ENCODE data around the gene HOXA11. TPM values are rescaled to one million over a fixed set of nuclear protein-coding genes. Genes with fewer than 3 reads are reported as not detected.

Gene HOXA11
- total RNA-seq, 2 donors from 2014 or later, result not detected

- intact Hi-C loops (cut with DNase I), result loop anchor here (2.0 to 10.0 kb wide), 5 partner anchors 577 to 899 kb away; no protein-coding TSS in a partner anchor
- ATAC-seq (no peak), DNase-seq (no peak)
Observed at GRCh38 chr7:27197137-27198042, 12.4 kb upstream of the HOXA11 start.

- ATAC-seq (peak in 1 of 2 donors; percentile 16), DNase-seq (peak; percentile 84)
- intact Hi-C loops (cut with DNase I), result loop anchor here (2.0 to 10.0 kb wide), 5 partner anchors 578 to 900 kb away; no protein-coding TSS in a partner anchor
Observed at GRCh38 chr7:27196287-27196767, 11.3 kb upstream of the HOXA11 start.

GRCh38 chr7:27194686-27195379, 9.8 kb upstream of the HOXA11 start:
- ATAC-seq (no peak), DNase-seq (no peak)
- intact Hi-C loops (cut with DNase I), result loop anchor here (5.0 to 10.0 kb wide), 3 partner anchors 580 to 830 kb away; no protein-coding TSS in a partner anchor

- intact Hi-C loops (cut with DNase I), result loop anchor here (10.0 kb wide), 2 partner anchors 581 to 831 kb away; no protein-coding TSS in a partner anchor
- DNase-seq (no peak), ATAC-seq (no peak)
Observed at GRCh38 chr7:27194002-27194352, 8.9 kb upstream of the HOXA11 start.

GRCh38 chr7:27193335-27194001, 8.4 kb upstream of the HOXA11 start:
- DNase-seq, result no peak
- intact Hi-C loops (cut with DNase I), result loop anchor here (10.0 kb wide), 2 partner anchors 581 to 831 kb away; no protein-coding TSS in a partner anchor

GRCh38 chr7:27192546-27193334, 7.7 kb upstream of the HOXA11 start:
- no peak for DNase-seq
- ATAC-seq, result peak; percentile 41 to 60
- intact Hi-C loops (cut with DNase I), result loop anchor here (10.0 kb wide), 2 partner anchors 582 to 832 kb away; no protein-coding TSS in a partner anchor

More at GRCh38 chr7:27193335-27194001, 8.4 kb upstream of the HOXA11 start:
- ATAC-seq, result no peak

- intact Hi-C loops (cut with DNase I), result loop anchor here (10.0 kb wide), 2 partner anchors 583 to 833 kb away; no protein-coding TSS in a partner anchor
- ATAC-seq (peak in 1 of 2 donors; percentile 13), DNase-seq (no peak)
Observed at GRCh38 chr7:27191833-27192545, 7.0 kb upstream of the HOXA11 start.

- DNase-seq, result no peak
- intact Hi-C loops (cut with DNase I), result loop anchor here (10.0 kb wide), 2 partner anchors 584 to 834 kb away; no protein-coding TSS in a partner anchor
- no peak for ATAC-seq
Observed at GRCh38 chr7:27191161-27191731, 6.2 kb upstream of the HOXA11 start.

- ATAC-seq (no peak), DNase-seq (no peak)
- intact Hi-C loops (cut with DNase I), result loop anchor here (10.0 kb wide), 2 partner anchors 585 to 835 kb away; no protein-coding TSS in a partner anchor
Observed at GRCh38 chr7:27189997-27190748, 5.1 kb upstream of the HOXA11 start.

- ATAC-seq (no peak), DNase-seq (no peak)
- intact Hi-C loops (cut with DNase I), result no loop called here
Observed at GRCh38 chr7:27189295-27189996, 4.4 kb upstream of the HOXA11 start.

- DNase-seq, result no peak
- peak in 1 of 2 donors; percentile 20 for ATAC-seq
- intact Hi-C loops (cut with DNase I), result no loop called here
Observed at GRCh38 chr7:27188386-27189294, 3.6 kb upstream of the HOXA11 start.

GRCh38 chr7:27187475-27188385, 2.7 kb upstream of the HOXA11 start:
- no peak for DNase-seq
- intact Hi-C loops (cut with DNase I), result no loop called here

GRCh38 chr7:27186668-27187474, 1.8 kb upstream of the HOXA11 start:
- DNase-seq (no peak), ATAC-seq (no peak)
- intact Hi-C loops (cut with DNase I), result no loop called here

More at GRCh38 chr7:27187475-27188385, 2.7 kb upstream of the HOXA11 start:
- ATAC-seq, result no peak
